Activated CD4-positive, CD25-positive, alpha-beta regulatory T cell treated with anti-CD3 and anti-CD28 coated beads, Interleukin-2, amount 50 U/mL, for 24 hours (primary cell): ENCODE data around the gene KRT28.
"Not testable (repeated sequence)": the region's sequence is repeated elsewhere in the genome, so short reads cannot be mapped to it uniquely, and the experiment has no call there.

Experiments used
- ATAC-seq, 2 donors: fragments of 150-1000 bp; cut with Tn5 transposase; one replicate each; pipeline ENCODE4 v1.10.0; 2021; ENCODE audit warnings: mild to moderate bottlenecking in 1 of 2, moderate library complexity in 1 of 2

KRT28 gene

DNA sequence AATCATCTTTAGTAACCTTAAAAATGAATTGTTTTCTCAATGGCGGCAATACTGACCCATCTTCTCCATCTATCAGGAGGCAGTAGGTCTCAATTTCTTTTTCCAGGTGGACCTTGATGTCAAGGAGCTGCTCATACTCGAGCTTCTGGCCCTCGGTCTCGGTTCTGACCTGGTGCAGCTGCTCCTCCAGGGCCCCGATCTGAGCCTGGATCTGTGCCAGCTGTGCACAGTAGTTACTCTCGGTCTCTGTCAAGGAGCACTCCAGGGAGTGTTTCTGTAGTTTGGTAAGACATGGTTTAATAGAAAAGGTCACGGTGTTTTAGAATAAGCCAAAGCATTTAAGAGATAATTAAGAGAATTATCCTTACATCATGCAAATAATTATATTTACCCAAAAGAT is 22.3 kb downstream of the KRT28 start:
- no peak for ATAC-seq

DNA sequence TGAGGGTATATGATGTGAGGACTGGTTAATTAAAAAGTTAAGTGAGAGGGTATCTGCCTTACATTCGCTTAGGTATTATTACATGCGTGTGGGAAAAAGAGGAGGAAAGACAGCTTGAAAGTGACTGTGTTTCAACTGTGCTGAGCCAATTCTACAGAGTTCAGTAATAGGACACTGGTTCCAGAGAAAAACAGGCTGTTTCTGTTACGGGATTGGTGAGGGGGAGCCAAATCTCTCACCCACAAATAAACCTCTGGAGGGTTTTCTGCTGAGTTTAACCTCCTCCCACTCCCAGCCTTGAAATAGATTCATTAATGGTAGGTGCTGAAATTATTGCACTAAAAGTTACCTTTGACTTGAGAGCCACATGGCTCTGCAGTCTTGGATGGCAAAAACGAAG is 23.8 kb downstream of the KRT28 start:
- no peak for ATAC-seq

DNA sequence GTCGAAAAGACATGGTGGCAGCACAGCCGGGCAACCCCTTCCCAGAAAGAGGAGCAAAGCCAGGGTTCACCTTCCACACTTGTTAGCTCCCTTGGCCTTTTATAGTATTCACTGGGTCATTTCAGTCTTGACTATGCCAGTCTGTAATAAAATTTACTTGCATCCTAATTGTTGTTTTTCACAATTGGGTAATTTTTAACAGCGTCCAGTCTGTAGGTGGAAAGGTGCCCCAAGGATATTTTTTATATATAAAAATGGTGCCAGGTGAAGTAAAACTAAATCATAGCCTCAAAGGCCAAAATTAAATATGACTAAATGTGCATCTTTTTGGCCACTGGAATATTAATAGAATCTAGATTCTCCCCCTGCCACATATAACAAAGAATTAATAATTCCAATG is 27.7 kb downstream of the KRT28 start, which contains the start of gene KRT26:
Gene KRT26, minus strand, starts transcription at position 101 of the 400 bp plus-strand sequence. Its CDS starts 88 bp downstream, at position 13.
- no peak for ATAC-seq

DNA sequence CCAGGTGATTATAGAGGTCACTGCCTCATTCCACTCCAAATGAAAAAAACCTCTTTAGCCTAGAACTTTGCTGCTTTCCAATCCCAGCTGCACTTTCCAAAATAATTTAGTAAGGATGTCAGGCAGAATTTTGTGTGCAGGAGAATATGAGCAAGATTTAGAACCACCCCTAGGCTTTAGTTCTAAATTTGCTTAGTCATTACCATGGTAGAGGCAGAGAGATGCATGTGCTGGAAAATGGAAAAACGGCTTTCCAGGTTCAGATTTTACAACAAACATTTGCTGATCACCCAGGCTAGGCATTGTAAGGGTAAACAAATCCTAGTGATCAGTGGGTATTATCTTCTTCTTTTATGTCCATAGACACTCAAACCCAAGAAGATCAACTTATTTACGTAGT is 34.1 kb downstream of the KRT28 start:
- ATAC-seq = no peak

DNA sequence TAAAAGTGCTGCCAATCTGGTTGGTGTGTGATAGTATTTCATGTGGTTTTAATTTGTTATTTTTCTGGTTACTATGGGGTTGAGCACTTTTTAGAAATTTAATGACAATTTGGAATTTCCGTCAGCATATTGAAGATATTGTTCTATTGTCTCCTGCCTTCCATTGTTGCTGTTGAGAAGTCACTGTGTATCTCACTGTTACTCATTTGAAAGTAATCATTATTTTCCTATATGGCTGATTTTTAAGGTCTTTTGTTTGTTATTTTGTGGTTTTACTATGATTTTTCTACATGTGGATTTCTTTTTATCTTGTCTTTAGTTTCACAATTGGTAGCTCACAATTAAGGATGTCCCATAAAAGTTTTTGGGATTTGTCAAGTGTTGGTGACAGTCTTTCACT is 36.0 kb downstream of the KRT28 start:
- ATAC-seq = no peak

DNA sequence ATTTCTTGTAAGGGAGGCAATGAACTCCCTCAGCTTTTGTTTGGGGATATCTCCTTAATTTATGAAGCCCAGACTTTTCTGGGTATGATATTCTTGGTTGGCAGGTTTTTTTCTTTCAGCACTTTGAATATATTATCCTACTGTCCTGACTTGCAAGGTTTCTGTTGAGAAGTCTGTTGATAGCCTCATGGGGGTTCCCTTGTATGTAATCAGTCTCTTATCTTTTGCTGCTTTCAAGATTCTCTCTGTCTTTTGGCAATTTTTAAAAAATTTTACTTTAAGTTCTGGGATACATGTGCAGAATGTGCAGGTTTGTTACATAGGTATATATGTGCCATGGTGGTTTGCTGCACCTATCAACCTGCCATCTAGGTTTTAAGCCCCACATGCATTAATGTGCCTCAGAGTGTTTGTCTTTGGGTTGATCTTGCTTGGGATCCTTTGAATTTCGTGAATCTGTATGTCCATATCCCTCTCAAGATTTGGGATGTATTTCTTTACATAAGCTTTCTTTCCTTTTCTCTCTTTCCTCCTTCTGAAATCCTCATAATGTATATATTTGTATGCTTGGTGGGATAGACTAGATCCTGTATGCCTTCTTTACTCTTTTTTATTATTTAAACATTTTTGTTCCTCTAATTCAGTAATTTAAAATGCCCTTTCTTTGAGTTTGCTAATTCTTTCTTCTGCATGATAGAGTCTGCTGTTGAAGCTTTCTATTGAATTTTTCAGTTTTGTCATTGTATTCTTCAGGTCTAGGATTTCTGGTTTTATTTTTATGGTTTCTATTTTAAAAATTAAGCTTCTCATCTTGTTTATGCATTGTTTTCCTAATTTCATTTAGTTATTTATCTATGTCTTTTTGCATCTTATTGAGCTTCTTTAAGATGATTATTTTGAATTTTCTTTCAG is 39.4 kb downstream of the KRT28 start:
- ATAC-seq = no peak

DNA sequence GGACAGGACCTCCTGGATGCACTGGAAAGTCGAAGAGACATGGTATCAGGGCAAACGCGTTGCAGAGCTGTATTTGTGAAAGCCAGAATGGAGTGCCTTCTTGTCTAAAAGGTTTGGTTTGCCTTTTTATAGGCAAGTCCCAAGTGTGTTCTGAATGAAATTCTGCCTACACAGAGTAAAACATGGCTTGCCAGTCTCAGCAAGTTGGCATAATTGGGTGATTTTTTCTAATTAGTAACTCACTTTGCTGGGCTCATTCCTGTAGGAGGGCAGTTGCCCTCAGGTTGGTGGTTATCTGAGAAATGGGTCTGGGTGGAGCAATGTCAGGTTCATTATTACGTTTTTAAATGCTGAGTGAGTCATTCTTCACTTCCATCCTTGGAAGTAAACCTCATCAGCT is 44.5 kb downstream of the KRT28 start, which contains the start of gene KRT25:
Gene KRT25, minus strand, starts transcription at position 101 of the 400 bp plus-strand sequence. Its CDS starts 60 bp downstream, at position 41.
- no peak for ATAC-seq

DNA sequence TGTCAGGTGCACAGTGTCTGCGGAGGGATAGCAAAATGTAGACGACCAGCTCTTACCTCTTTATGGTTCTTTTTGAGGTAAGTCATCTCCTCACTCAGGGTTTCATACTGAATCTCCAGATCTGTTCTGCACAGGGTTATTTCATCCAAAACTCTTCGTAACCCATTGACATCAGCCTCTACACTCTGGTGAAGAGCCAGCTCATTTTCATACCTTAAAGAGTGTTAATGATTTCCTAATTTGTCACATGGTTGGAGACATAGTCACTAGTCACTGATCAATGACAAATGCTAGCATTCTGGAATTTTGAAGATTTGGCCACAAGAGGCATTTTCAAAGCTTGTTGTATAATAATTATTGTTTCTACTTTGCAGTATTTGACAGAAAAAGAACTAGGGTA is 46.0 kb downstream of the KRT28 start:
- ATAC-seq = no peak

DNA sequence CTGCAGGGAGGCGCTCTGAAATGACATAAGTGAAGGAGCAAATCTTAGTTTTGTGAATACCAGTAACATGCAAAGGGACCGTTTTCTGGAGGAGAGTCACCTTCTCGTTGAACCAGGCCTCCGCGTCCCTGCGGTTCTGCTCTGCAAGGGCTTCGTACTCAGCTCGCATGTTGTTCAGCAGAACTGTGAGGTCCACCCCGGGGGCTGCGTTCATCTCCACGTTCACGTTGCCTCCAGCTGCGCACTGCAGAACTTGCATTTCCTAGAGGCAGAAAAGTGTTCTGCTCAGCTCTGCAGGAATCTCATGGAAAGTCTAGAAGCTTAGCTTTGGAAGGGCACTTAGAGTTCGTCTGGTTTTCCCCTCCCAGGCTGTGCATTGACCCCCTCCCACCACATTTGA is 48.7 kb downstream of the KRT28 start:
- no peak for ATAC-seq

DNA sequence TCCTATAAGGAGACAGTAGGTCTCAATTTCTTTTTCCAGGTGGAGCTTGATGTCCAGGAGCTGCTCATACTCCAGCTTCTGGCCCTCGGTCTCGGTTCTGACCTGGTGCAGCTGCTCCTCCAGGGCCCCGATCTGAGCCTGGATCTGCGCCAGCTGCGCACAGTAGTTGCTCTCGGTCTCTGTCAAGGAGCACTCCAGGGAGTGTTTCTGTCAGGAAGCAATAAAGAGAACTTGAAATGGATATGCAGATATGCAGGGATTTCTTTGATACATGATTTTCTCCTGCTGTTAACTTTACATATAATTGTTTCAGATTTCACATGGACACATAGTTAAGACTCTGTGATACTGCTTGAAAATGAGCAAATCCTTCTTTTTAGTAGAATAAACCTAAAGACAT is 49.4 kb downstream of the KRT28 start:
- ATAC-seq = no peak

DNA sequence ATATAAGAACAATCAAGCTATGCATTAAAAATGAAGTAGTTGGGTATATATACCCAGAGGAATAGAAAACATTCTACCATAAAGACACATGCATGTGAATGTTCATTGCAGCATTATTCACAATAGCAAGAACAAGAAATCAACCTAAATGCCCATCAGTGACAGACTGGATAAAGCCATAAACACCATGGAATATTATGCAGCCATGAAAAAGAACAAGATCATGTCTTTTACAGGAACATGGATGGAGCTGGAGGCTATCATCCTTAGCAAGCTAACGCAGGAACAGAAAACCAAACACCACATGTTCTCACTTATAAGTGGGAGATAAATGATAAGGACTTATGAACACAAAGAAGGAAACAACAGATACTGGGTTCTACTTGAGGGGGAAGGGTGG is 51.1 kb downstream of the KRT28 start:
- ATAC-seq = not testable (repeated sequence)
